Measurements from ENCODE around the gene ATG101.

DNA sequence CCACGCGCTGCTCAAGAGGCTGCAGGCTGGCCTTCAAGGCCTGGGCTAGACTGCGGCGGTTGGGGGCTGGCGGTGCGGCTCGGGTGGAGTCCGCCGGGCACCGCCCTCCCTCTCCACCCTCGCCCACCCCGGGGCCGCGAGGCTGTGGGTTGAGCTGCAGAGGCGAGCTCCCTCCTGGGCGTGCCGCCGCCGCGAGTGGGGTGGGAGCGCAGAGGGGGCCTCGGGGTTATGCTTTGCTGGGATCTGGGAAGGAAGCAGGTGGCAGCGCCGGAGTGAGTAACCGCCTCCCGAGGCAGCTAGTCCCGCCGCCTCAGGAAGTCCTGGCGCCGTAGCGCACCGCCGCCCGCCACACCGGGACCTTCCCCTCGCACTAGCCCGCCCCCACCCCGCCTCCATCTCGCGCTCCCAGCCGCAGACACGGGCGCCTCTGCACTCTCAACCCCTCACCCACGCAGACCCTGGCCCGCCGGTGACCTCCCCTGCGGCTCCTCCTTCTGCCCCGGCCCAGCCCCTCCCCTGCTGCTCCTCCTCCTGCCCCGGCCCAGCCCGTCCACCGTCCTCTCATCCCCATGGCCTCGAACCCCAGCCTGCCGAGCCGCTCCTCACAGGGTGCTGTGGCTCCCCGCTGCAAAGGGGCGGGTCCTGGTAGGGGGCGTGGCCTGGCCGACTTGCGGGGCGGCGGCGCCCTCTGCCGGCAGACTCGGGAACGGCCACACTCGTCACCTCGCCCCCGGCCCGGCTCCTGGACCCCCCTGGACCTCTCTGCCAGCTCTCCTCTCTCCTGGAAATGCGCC is 46.4 kb upstream of the ATG101 start:
- TF ChIP-seq EP300 (IDR thresholded peaks at IDR 0.05) (no peak), CTCF (IDR thresholded peaks at IDR 0.05) (peak in 6 of 7 experiments; percentile 44 to 97 (median 94)), POLR2A (IDR thresholded peaks at IDR 0.05) (no peak), POLR2AphosphoS5 (IDR thresholded peaks at IDR 0.05) (peak in 2 of 3 donors; percentile 4 to 13)
